Immature natural killer cell (primary cell): ENCODE data around the gene ZC3HAV1L. TPM values are rescaled to one million over a fixed set of nuclear protein-coding genes. Genes with fewer than 3 reads are reported as not detected.
A peak's percentile ranks its signal among the peaks of the same experiment; 100 is the strongest.
"Not testable (repeated sequence)": the region's sequence is repeated elsewhere in the genome, so short reads cannot be mapped to it uniquely, and the experiment has no call there.

ENCODE experiments used
- DNase-seq, 3 donors: peaks; one replicate each; pipeline ENCODE4 v3.0.0; 2022; ENCODE audit warnings: mixed read lengths in 1 of 3
- H3K27ac Mint-ChIP-seq, 6 donors: one replicate each; pipeline ENCODE4 v1.8.0; 2020; ENCODE audit warnings: mixed read lengths in 6 of 6, mild to moderate bottlenecking in 5 of 6, inconsistent platforms in 4 of 6, moderate library complexity in 3 of 6
- H3K27me3 Mint-ChIP-seq, 3 donors: one replicate each; pipeline ENCODE4 v1.8.0; 2020 to 2021; ENCODE audit warnings: low read depth in 3 of 3, mild to moderate bottlenecking in 3 of 3, mixed read lengths in 3 of 3, moderate library complexity in 3 of 3, inconsistent platforms in 1 of 3
- H3K36me3 Mint-ChIP-seq, 3 donors: one replicate each; pipeline ENCODE4 v1.8.0; 2020; ENCODE audit warnings: mixed read lengths in 3 of 3, inconsistent platforms in 2 of 3, mild to moderate bottlenecking in 2 of 3
- H3K4me1 Mint-ChIP-seq, 2 donors: one replicate each; pipeline ENCODE4 v1.8.0; 2020; ENCODE audit warnings: inconsistent platforms in 2 of 2, mild to moderate bottlenecking in 2 of 2, mixed read lengths in 2 of 2, moderate library complexity in 1 of 2
- H3K4me3 Mint-ChIP-seq, 5 donors: one replicate each; pipeline ENCODE4 v1.8.0; 2020; ENCODE audit warnings: mild to moderate bottlenecking in 5 of 5, mixed read lengths in 5 of 5, inconsistent platforms in 3 of 5, moderate library complexity in 3 of 5
- H3K9me3 Mint-ChIP-seq, 6 donors: one replicate each; pipeline ENCODE4 v1.8.0; 2020; ENCODE audit warnings: mild to moderate bottlenecking in 6 of 6, mixed read lengths in 6 of 6, inconsistent platforms in 4 of 6, moderate library complexity in 3 of 6
- polyA plus RNA-seq, 3 donors: library from polyadenylated mRNA; unstranded; fragments of 300-500 nt; fragmentation: Illumina TruSeq; gene quantifications; one replicate each; pipeline ENCODE4 v1.2.3, GENCODE V29; 2021

ZC3HAV1L gene
- polyA plus RNA-seq, 3 donors from 2014 or later = 0.21 to 0.40 TPM; not detected in 1

DNA sequence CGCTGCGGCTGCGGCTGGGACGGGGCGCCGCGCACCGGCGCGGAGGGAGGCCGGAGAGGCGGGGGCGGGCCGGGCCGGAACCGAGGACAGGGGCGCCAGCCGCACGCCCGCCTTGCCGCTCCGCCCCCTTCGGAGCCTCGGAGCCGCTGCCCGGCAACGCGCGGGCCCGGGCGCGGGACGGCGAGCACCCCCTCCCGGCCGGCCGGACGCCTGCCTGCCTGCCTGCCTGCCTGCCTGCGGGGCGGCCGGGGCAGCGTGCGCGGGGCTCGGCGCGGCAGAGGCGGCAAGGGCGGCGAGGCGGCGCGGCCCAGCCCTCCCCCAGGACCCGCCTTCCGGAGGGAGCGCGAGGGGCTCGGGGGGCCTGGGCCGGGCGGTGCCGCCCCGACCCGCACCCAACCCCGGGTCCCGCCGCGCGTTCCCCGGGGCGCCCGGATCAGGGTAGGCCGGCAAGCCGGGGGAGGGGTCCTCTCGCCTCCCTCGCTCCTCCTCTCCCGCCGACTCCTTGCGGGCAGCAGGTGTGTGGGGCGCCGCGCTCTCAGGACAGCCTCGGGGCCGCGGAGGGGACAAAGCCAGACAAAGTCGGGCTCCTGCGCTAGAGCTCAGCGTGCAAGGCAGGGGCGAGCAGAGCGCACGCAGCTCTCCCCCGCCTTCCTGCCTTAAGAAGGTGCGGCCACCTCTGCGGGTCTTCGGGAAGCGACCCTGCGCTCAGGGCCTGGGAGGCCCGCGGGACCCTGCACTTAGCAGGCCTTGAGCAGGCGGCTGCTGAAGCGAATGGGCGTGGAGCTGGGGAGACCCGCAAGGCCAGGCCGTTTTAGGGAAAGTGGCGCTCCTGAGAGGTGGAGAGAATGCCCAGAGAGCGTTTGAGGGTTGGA is 54.3 kb downstream of the ZC3HAV1L start, which contains the start of gene KIAA1549:
Gene KIAA1549, minus strand, starts transcription at position 58 of the 872 bp plus-strand sequence. CDS start 120 bp downstream, outside the sequence.
- Mint-ChIP-seq H3K27ac (peak within 1 kb of the TSS in 4 of 6 donors; percentile 30 to 74 (median 58)), H3K4me3 (peak within 1 kb of the TSS; percentile 86 to 92 (median 89)), H3K27me3 (peaks cover 18 to 25% (median 22%) of the 10 kb centered on the region in 3 donors), H3K9me3 (no peaks in the 10 kb centered on the region), H3K36me3 (no peaks in the 10 kb centered on the region), H3K4me1 (peaks cover 12 to 19% of the 10 kb centered on the region in 2 donors)
- DNase-seq = peak; percentile 48 to 53 (median 50)

DNA sequence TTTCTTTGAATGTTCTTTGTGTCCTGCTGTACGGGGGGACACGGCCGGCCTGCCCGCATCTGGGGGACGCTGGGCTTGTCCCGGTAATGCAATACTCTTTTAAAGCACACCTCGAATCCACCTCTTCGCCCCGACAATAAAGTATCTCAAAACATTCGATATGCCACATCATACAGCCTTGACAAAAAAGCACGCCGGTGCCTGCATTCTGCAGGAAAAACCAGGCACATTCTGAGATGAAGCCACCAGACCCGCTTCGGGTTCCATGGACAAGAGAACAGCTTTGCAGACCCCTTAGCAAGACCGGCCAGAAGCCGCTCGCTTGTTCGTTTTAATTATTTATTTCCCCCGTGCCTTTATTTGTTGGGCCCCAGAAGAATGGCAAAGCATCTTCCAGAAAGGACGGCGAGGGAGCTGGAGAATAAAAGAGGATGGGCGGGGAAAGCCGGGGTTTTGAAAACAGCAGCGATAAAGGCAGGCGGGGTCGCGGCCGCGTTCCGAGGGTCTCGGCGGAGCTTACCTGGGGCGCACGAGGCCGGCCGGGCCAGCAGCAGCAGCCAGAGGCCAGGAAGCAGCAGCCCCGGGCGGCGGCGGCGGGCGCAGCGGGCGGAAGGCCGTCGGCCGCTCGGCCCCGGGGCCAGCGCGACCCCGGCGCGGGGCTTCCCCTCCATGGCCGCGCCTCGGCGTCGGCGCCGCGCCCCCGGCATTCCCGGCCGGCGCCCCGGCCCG is 55.1 kb downstream of the ZC3HAV1L start:
- peak in 2 of 3 donors; percentile 11 to 22 for DNase-seq
- Mint-ChIP-seq H3K27ac (peak overlapping the region in 4 of 6 donors; percentile 23 to 74 (median 58)), H3K27me3 (peaks cover 17 to 27% (median 18%) of the 10 kb centered on the region in 3 donors), H3K4me3 (peak overlapping the region; percentile 86 to 92 (median 89)), H3K36me3 (no peaks in the 10 kb centered on the region), H3K9me3 (no peaks in the 10 kb centered on the region), H3K4me1 (peaks cover 12 to 19% of the 10 kb centered on the region in 2 donors)

DNA sequence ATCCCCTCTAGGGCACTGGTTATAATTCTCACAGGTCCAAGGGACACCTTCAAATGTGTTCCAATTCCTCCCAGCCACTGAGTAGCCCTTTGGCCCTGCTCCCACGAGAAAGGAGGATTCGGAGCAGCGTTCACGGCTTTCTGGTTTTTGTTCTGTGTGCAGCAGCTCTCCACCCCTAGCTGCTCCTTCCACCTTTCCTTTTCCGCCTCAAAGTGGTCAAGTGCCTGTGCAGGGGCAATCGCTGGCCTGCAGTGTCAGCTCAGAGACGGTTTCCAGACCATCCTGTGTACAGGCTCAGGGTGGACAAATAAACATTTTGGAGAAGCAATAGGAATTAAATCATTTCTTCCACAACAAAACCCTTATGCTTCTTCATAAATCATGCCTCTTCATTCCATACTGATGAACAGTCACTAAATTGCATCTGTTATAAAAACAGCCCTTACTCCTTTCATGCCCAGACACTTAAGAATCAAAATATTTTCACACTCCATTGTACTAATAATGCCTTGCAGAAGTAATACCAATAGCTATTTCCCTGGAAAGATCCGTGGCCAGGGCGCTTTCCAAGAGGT is 55.8 kb downstream of the ZC3HAV1L start:
- Mint-ChIP-seq H3K4me1 (peaks cover 12 to 19% of the 10 kb centered on the region in 2 donors), H3K27ac (peak overlapping the region in 1 of 6 donors; percentile 65), H3K4me3 (peak overlapping the region; percentile 86 to 92 (median 89)), H3K27me3 (peaks cover 18 to 27% (median 19%) of the 10 kb centered on the region in 3 donors), H3K9me3 (no peaks in the 10 kb centered on the region), H3K36me3 (no peaks in the 10 kb centered on the region)
- no peak for DNase-seq

DNA sequence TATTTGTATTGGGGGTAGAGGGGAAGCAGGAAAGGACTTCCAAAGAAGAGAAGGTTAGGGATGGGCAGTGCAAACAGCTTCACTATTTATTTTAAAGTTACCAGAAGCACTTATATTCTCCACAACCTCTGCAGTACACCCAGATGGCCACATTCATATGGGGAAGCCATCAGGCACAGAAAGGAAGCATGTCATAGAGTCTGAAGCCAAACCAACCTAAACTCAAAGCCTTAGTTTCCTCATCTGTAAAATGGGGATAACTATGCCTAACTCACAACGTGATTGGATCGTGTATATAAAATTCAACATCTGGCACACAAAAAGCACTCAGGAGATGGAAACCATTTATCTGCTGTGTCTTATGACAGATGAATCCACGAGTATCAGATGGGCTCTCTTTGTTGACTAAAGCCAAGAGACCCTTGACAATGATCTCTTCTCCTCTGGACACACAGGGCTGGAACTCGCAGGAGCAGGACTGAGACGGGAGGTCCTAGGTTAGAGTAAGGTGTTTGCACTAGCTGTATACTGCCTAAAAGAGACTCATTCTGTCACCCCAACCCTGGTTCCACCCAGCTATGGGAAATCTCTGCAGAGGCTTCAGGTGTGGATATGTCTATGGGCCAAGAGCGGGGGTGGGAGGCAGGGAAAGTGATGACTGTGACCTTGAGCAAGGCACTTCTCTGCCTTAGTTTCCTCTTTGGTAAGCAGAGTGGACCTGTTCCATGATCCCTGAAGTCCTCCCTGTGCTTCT is 56.4 kb downstream of the ZC3HAV1L start:
- Mint-ChIP-seq H3K27ac (no peak overlapping the region), H3K9me3 (no peaks in the 10 kb centered on the region), H3K4me3 (peak overlapping the region; percentile 9 to 90 (median 51)), H3K27me3 (peaks cover 18 to 27% (median 21%) of the 10 kb centered on the region in 3 donors), H3K4me1 (peaks cover 12 to 19% of the 10 kb centered on the region in 2 donors), H3K36me3 (no peaks in the 10 kb centered on the region)
- DNase-seq = no peak

DNA sequence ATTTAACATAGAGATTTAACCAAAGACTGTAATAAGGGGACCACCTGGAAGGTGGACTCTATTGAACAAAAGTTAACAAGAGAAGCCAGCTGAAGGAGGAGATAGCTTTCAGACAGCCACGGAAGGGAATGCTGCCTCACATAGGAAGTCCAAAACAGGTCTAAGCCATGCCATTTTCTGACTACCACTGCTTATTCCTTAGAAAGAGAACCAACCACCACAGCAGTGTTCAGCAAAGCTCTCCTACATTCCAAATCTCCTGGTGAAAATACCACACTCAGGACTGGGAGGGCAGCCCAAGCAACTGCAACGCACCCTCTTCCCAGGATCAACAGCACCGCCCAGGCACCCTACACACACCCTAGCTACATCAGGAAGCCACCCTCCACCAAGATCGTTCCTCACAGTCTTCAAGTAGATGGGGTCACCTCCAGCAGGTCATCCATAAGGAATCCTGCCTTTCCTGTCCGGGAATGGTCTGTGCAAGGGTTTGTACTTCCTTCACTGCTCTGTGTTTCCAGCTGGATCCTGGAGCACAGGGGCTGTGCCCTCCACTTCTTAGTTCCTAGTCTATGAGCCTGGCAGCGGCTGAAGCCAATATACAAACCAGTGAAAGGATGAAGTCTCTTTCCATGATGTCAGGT is 57.2 kb downstream of the ZC3HAV1L start:
- DNase-seq = no peak
- peaks cover 18 to 27% (median 21%) of the 10 kb centered on the region in 3 donors for H3K27me3 Mint-ChIP-seq
- no peaks in the 10 kb centered on the region for H3K36me3 Mint-ChIP-seq
- H3K9me3 Mint-ChIP-seq = no peaks in the 10 kb centered on the region
- H3K27ac Mint-ChIP-seq = no peak overlapping the region
- no peak overlapping the region for H3K4me3 Mint-ChIP-seq
- H3K4me1 Mint-ChIP-seq = peaks cover 12 to 19% of the 10 kb centered on the region in 2 donors

DNA sequence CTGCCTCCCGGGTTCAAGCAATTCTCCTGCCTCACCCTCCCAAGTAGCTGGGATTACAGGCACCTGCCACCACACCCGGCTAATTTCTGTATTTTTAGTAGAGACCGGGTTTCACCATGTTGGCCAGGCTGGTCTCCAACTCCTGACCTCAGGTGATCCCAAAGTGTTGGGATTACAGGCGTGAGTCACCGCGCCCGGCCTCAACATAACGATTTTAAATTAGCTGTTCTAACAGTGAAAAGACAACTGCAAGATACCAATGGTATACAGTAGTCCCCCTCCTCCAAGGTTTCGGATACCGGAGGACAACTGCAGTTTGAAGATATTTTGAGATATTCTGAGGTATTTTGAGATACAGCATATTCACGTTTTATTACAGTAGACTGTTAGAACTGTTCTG is 59.7 kb downstream of the ZC3HAV1L start:
- H3K9me3 Mint-ChIP-seq, H3K36me3 Mint-ChIP-seq, DNase-seq, H3K4me3 Mint-ChIP-seq, H3K27ac Mint-ChIP-seq, H3K4me1 Mint-ChIP-seq: not testable (repeated sequence)
- peaks cover 18 to 27% (median 22%) of the 10 kb centered on the region in 3 donors for H3K27me3 Mint-ChIP-seq

Other genes starting within 250 kb of the ZC3HAV1L start
- under 1 TPM in 2 of 3 donors, not detected in 1; 0.16 to 0.74 TPM for gene TMEM213, start 238.0 kb downstream of the ZC3HAV1L start, polyA plus RNA-seq
- gene ATP6V0A4, start 237.8 kb downstream of the ZC3HAV1L start, polyA plus RNA-seq = not detected
- gene KIAA1549, start 54.7 kb downstream of the ZC3HAV1L start, polyA plus RNA-seq = under 1 TPM in 1 of 3 donors, not detected in 2; 0.04 TPM
- 100 to 1,000 TPM in 1 of 3 donors, 10 to 100 TPM in 2; 69.4 to 121 (median 74.5) TPM for gene ZC3HAV1, start 73.7 kb upstream of the ZC3HAV1L start, polyA plus RNA-seq
- gene UBN2, start 195.2 kb upstream of the ZC3HAV1L start, polyA plus RNA-seq = 1 to 10 TPM in 1 of 3 donors, under 1 TPM in 2; 0.67 to 1.9 (median 0.91) TPM